Stomach (tissue), 9 donors: ENCODE measurements around the gene CNTN4. TPM values are rescaled to one million over a fixed set of nuclear protein-coding genes. Genes with fewer than 3 reads are reported as not detected.

Experiments
- DNase-seq, 2 donors: peaks; one replicate each; pipeline versions ENCODE4 v3.0.0 to v3.0.0-alpha.2; 2013 to 2019
- H3K27ac ChIP-seq, 5 donors: fragments of 200-600 bp in 4 of 5; sonication (generic) in 4 of 5; one replicate each; pipeline ENCODE4 v1.5.1; 2013 to 2019; ENCODE audit warnings: mild to moderate bottlenecking in 1 of 5, moderate library complexity in 1 of 5
- H3K27me3 ChIP-seq, 3 donors: fragments of 200-600 bp; sonication (generic); one replicate each; pipeline ENCODE4 v1.5.1; 2017 to 2019; ENCODE audit warnings: mixed run types in 1 of 3
- H3K36me3 ChIP-seq, 4 donors: fragments of 200-600 bp; sonication (generic); 1 replicate in 3 of 4; 2 replicates in 1 of 4; pipeline ENCODE4 v1.5.1; 2016 to 2019
- H3K4me1 ChIP-seq, 4 donors: fragments of 200-600 bp; sonication (generic); one replicate each; pipeline ENCODE4 v1.5.1; 2016 to 2019
- H3K4me3 ChIP-seq, 4 donors: fragments of 200-600 bp; sonication (generic) in 3 of 4; one replicate each; pipeline ENCODE4 v1.5.1; 2016 to 2019; ENCODE audit warnings: mild to moderate bottlenecking in 1 of 4
- H3K9me3 ChIP-seq, 4 donors: fragments of 200-600 bp; sonication (generic); one replicate each; pipeline ENCODE4 v1.5.1; 2016 to 2019
- CTCF ChIP-seq, 7 experiments: fragments of 450-650 bp in 4 of 7; fragments of 200-600 bp in 3 of 7; sonication (generic) in 3 of 7; IDR thresholded peaks; one replicate each; pipeline ENCODE4 v1.5.1; 2016 to 2019; ENCODE audit warnings: antibody characterized with exemption in 7 of 7, control low read depth in 2 of 7, mild to moderate bottlenecking in 1 of 7
- EP300 ChIP-seq: sonication (generic); formaldehyde crosslinking; IDR thresholded peaks from one replicate; pipeline ENCODE4 v1.6.1; 2017; ENCODE audit warnings: antibody characterized with exemption
- POLR2A ChIP-seq, 4 donors: fragments of 450-650 bp; IDR thresholded peaks; one replicate each; pipeline ENCODE4 v1.6.1; 2016; ENCODE audit warnings: antibody characterized with exemption in 4 of 4, control low read depth in 2 of 4, mild to moderate bottlenecking in 1 of 4, moderate library complexity in 1 of 4
- POLR2AphosphoS5 ChIP-seq, 3 donors: sonication (generic); formaldehyde crosslinking; IDR thresholded peaks; one replicate each; pipeline ENCODE4 v1.6.1; 2016; ENCODE audit warnings: antibody characterized with exemption in 3 of 3
- WGBS, 5 donors: extraction: QIAGEN DNeasy Blood & Tissue Kit in 3 of 5; methylation state at CpG; one replicate each; pipeline versions ENCODE4 v1.1.5 to v1.1.7; 2013 to 2018; 5-methylcytosine and 5-hydroxymethylcytosine counted together
- intact Hi-C: fragments of 100-400 bp; cut with DNase I; formaldehyde crosslinking; loops from one replicate; pipeline ENCODE4 v1.15.1; 2023; ENCODE audit warnings: low total_unique reads
- polyA plus RNA-seq, 3 donors: library from polyadenylated mRNA; stranded (reverse); fragments of 200-250 nt; gene quantifications; one replicate each; pipeline ENCODE4 v1.2.3, GENCODE V29; 2013
- total RNA-seq, 5 donors: library from RNA; depleted of rRNA; stranded (reverse); fragments of >200 nt; gene quantifications; one replicate each; pipeline versions ENCODE4 v1.1.0 to v1.2.3, GENCODE V29; 2014 to 2016
- donor health status: healthy with polysubstance abuse.
- donor health status: Bipolar disorder and iron deficiency.
- donor health status: healthy.

Gene CNTN4
- total and polyA plus RNA-seq, 8 donors, result 0.45 to 97.0 (median 5.6) TPM

- intact Hi-C loops, result no loop called here
Measured at GRCh38 chr3:2106438-2106837, 7.8 kb downstream of the CNTN4 start.

GRCh38 chr3:2110597-2111117, 12.0 kb downstream of the CNTN4 start:
- H3K27me3 ChIP-seq, result no peaks in the 10 kb centered on the region
- no peak for DNase-seq
- H3K4me1 ChIP-seq, result no peaks in the 10 kb centered on the region
- H3K36me3 ChIP-seq, result no peaks in the 10 kb centered on the region
- intact Hi-C loops, result no loop called here
- no peak overlapping the region for H3K4me3 ChIP-seq
- TF ChIP-seq POLR2A (IDR thresholded peaks at IDR 0.05) (no peak), POLR2AphosphoS5 (IDR thresholded peaks at IDR 0.05) (no peak), EP300 (no peak)
- 32 to 41% (median 38%) methylated on average over 2 of the region's 2 CpGs for WGBS, 5 donors
- H3K27ac ChIP-seq, result no peak overlapping the region
- H3K9me3 ChIP-seq, result peaks cover 0 to 9% (median 6%) of the 10 kb centered on the region in 4 donors

More at GRCh38 chr3:2106438-2106837, 7.8 kb downstream of the CNTN4 start:
- WGBS, 5 donors, result 50 to 72% (median 65%) methylated on average over 6 of the region's 6 CpGs
- TF ChIP-seq EP300 (no peak), CTCF (IDR thresholded peaks at IDR 0.05) (no peak), POLR2AphosphoS5 (IDR thresholded peaks at IDR 0.05) (no peak)
- Histone ChIP-seq H3K27ac (no peak overlapping the region), H3K36me3 (no peaks in the 10 kb centered on the region), H3K4me1 (no peaks in the 10 kb centered on the region), H3K27me3 (peaks cover 0 to 5% (median 0%) of the 10 kb centered on the region in 3 donors), H3K9me3 (peaks cover 0 to 12% (median 6%) of the 10 kb centered on the region in 4 donors), H3K4me3 (no peak overlapping the region)
- no peak for DNase-seq

- TF ChIP-seq POLR2AphosphoS5 (IDR thresholded peaks at IDR 0.05) (no peak), POLR2A (IDR thresholded peaks at IDR 0.05) (no peak), CTCF (IDR thresholded peaks at IDR 0.05) (no peak), EP300 (no peak)
- H3K27ac ChIP-seq, result no peak overlapping the region
- WGBS, 5 donors, result 78 to 88% (median 81%) methylated on average over 3 of the region's 3 CpGs
- no peaks in the 10 kb centered on the region for H3K36me3 ChIP-seq
- no peaks in the 10 kb centered on the region for H3K27me3 ChIP-seq
- H3K4me3 ChIP-seq, result no peak overlapping the region
- intact Hi-C loops, result no loop called here
- no peaks in the 10 kb centered on the region for H3K9me3 ChIP-seq
- H3K4me1 ChIP-seq, result no peaks in the 10 kb centered on the region
- DNase-seq, result no peak
Measured at GRCh38 chr3:2114617-2115275, 16.1 kb downstream of the CNTN4 start.

GRCh38 chr3:2130726-2131125, 32.1 kb downstream of the CNTN4 start:
- 25 to 37% (median 35%) methylated on average over 2 of the region's 2 CpGs for WGBS, 5 donors
- no peaks in the 10 kb centered on the region for H3K4me1 ChIP-seq
- no peaks in the 10 kb centered on the region for H3K27me3 ChIP-seq
- DNase-seq, result no peak
- peaks cover 0 to 4% (median 0%) of the 10 kb centered on the region in 4 donors for H3K9me3 ChIP-seq
- no peak overlapping the region for H3K27ac ChIP-seq
- TF ChIP-seq POLR2AphosphoS5 (IDR thresholded peaks at IDR 0.05) (no peak), CTCF (IDR thresholded peaks at IDR 0.05) (no peak), POLR2A (IDR thresholded peaks at IDR 0.05) (no peak), EP300 (no peak)
- intact Hi-C loops, result no loop called here
- H3K4me3 ChIP-seq, result no peak overlapping the region
- no peaks in the 10 kb centered on the region for H3K36me3 ChIP-seq

GRCh38 chr3:2133146-2133545, 34.5 kb downstream of the CNTN4 start:
- H3K4me3 ChIP-seq, result no peak overlapping the region
- H3K27me3 ChIP-seq, result no peaks in the 10 kb centered on the region
- TF ChIP-seq CTCF (IDR thresholded peaks at IDR 0.05) (no peak), EP300 (no peak), POLR2A (IDR thresholded peaks at IDR 0.05) (no peak), POLR2AphosphoS5 (IDR thresholded peaks at IDR 0.05) (no peak)
- no peaks in the 10 kb centered on the region for H3K4me1 ChIP-seq
- no peak overlapping the region for H3K27ac ChIP-seq
- DNase-seq, result no peak
- peaks cover 0 to 8% (median 0%) of the 10 kb centered on the region in 4 donors for H3K9me3 ChIP-seq
- H3K36me3 ChIP-seq, result no peaks in the 10 kb centered on the region
- intact Hi-C loops, result no loop called here
